HG02610 (cell line): ENCODE measurements around the gene PSMD14.
A peak's percentile ranks its signal among the peaks of the same experiment; 100 is the strongest.

Experiments used
- ATAC-seq: cut with Tn5 transposase; IDR thresholded peaks from one replicate; pipeline ENCODE4 v1.9.1; 2021; ENCODE audit warnings: mild to moderate bottlenecking, moderate library complexity; ENCODE audit not compliant: unreplicated experiment

PSMD14 gene

GRCh38 chr2:161374446-161374845, 66.2 kb downstream of the PSMD14 start:
- ATAC-seq: no peak

- no peak for ATAC-seq
Observed at GRCh38 chr2:161379740-161380139, 71.5 kb downstream of the PSMD14 start.

- ATAC-seq: no peak
Observed at GRCh38 chr2:161381546-161381945, 73.3 kb downstream of the PSMD14 start.

DNA sequence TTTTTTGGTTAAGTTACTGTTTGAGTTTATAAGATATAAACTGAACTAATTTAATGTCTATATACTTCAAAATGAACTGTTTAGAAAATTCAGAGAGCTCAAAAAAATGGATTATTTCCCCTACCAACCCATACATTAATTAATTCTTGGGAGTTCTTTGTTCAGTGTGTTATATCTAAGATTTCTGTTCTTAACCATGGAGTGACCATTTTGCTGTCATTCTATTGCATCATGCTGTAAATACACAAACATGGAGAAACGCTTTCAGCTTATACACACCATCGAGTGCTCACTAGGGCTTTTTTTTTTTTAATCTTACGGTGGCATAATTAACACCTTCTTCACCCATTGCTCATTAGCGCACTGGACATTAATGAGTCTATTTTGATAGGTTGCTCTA, 74.5 kb downstream of the PSMD14 start:
- ATAC-seq: no peak

DNA sequence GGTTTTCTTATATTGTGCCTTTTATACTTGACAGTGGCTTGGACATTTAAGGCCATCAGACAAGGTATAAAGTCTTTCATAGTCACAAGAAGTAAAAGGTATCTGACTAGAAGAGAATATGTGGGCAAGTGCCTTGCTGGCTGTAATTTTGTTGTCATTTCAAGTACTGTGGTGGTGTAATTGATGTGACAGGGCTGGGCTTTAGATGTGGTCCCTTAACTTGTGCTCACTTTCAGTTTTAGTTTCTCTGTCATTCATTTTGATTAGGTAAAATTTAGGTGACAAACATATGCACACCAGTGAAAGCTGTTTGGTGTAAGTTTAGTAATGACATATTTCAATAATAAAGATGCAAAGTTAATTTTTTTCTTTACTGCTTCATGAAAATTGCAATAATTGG, 76.6 kb downstream of the PSMD14 start:
- peak; percentile 92 for ATAC-seq

DNA sequence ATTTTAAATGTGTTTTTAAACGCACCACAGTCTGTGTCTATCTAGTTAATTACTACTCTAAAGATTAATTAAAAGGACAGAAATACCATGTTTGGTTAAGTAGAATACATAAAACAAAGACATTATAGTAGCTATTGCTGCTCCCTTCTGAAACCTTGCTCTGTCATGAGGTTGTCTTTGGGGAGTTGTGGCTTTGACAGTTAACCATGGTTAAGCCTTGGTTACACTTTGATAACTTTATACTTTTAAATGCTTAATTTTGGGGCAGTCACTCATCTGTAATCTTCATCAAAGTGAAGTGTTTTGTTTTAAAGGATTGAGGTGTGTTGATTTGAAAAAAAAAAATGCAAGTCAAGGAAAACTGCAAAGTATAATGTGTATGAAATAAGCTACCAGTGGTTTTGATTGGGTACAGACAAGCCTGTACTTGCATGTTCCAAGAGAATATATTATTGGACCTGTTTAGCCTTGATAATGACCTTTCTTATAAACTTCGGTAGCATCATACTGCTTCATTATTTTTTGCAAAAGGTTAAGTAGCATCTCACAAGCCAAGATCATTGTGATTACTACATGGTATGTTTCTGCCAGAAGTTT, 78.1 kb downstream of the PSMD14 start:
- ATAC-seq: peak; percentile 65

DNA sequence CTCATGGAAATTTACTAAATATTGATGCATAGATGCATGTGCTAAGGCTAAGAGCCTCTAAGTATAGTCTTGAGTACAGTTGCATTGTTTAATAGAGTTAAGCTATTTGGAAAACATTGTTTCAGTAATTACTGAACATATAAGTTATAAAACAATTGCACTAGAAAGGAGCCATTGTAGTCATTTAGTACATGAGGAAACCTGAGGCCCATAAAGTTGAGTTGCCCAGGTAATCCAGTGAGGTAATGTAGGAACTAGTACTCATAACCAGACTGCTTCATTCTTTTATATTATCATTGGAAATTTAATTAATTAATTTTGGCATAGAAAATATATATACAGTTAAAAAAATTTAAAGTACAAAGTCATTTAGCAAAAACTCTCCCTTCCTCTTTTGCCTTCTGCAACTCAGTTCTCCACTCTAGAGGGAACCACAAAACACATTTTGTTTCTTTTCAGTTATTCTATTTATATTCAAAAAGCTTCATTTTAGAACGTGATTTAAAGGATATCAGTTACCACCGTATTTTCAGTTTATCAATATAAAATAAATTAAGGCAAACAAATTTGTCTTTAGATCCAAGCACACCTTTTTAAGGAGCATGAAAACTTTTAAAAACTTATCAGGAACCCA, 80.0 kb downstream of the PSMD14 start:
- peak; percentile 17 for ATAC-seq

- ATAC-seq: peak; percentile 58
Observed at GRCh38 chr2:161391737-161392506, 83.7 kb downstream of the PSMD14 start.

DNA sequence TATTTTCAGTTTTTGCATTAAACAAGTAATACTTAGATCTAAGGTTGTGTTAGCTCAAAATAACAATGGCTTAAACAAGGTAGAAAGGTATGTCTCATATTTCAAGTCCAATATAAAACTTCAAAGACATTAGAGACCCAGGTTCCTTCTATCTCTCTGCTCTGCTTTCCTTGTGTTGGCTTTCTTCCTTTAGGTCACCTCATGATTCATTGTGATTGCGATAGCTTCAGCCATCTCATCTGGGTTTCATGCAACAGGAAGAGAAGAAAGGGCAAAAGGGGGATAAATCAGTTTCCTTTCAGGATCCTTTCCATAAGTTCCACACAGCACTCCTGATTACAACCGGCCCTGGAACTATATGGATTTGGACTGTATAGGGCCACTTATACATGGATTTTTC, 91.9 kb downstream of the PSMD14 start:
- no peak for ATAC-seq

GRCh38 chr2:161402297-161402696, 94.1 kb downstream of the PSMD14 start:
- ATAC-seq: no peak

GRCh38 chr2:161406316-161406715, 98.1 kb downstream of the PSMD14 start:
- no peak for ATAC-seq

DNA sequence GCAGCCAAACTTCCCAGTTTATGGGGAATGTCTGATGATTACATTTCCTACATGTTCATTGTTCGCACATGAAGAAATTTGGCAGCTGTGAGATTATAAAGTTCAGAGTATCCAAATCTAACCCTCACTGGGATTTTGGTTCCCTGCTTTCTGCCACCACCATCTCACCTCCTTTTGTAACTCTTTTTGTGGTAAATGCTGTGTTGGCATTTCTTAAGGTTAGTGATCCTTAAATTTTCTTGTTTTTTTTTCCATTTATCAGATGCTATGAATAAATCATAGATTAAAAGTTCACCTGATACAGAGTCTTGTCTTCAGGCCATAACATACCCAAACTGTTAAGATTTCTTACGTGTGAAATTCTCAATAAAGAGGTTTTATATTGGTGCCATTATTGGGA, 99.4 kb downstream of the PSMD14 start:
- ATAC-seq: no peak

DNA sequence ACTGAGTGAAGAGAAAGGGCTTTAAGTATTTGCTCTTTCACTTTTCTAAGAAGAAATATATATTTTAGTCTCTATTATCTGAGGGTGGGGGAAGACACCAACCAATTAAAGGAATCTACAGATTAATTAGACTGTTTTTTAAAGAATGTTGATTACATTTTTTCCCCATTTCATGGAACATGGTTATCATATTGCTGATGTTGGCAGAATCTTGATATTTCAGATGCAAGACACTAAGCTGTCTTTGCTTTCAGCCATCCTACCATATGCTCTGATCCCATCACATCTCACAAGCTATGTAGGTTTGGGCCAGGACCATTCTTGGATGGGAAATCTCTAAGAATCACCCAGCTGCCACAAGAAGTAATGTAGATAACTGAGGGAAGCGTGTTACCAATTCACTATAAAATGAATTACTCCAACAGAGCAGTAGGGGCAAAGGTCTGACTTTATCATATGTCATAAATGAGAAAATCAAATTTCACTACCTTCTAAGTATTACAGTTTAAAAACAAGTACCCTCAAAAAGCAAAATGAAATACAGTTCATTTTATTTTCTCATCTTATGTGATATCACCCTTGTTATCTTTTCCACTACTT, 101.2 kb downstream of the PSMD14 start:
- ATAC-seq: no peak

- ATAC-seq: no peak
Observed at GRCh38 chr2:161412346-161412745, 104.1 kb downstream of the PSMD14 start.

DNA sequence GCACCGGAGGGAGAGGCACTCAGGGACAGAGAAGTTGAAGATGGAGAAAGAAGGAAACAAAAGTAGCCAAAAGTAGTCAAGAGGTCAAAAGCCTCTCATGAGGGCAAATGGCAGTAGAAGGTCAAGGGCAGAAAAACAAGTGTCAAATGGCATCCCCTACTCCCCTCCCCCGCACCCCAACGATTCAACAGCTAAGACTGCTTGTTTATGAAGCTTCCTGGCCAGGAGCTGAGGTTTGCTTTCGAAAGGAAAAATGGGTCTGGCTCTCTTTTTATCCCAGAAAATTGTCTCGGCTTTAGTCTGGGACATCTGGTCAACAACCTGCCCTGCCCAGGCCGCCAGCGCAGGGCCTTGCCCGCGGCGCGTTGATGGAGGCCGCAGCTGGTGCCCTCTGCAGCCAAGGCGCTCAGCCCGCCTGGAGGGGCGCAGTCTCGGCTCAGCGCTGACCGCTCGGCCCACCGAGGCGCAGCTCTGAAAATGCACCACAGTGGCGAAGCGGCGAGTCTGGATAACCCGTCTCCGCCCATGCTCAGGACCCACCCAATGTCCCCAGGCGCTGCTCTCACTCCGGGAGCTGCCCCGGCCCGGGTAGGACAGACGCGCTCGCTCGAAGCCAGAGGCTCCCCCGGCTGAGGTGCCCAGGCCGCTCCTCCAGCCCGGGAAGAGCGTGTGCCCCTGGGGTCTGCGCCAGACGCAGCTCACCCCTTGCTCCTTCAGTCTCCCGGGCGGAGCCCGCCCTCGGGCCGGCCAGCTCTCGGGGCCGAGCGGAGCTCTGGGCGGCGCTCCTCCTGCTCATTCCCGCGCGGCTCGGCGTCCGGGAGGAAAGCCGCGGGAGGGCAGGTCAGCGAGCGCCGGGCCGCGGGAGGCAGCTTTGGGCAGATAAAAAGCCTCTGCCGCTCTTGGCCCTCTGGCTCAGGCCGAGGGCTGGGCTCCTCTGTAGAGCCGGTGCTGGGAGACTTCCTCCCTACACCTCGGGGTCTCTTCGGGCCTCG, 106.1 kb downstream of the PSMD14 start:
- peak; percentile 32 for ATAC-seq

DNA sequence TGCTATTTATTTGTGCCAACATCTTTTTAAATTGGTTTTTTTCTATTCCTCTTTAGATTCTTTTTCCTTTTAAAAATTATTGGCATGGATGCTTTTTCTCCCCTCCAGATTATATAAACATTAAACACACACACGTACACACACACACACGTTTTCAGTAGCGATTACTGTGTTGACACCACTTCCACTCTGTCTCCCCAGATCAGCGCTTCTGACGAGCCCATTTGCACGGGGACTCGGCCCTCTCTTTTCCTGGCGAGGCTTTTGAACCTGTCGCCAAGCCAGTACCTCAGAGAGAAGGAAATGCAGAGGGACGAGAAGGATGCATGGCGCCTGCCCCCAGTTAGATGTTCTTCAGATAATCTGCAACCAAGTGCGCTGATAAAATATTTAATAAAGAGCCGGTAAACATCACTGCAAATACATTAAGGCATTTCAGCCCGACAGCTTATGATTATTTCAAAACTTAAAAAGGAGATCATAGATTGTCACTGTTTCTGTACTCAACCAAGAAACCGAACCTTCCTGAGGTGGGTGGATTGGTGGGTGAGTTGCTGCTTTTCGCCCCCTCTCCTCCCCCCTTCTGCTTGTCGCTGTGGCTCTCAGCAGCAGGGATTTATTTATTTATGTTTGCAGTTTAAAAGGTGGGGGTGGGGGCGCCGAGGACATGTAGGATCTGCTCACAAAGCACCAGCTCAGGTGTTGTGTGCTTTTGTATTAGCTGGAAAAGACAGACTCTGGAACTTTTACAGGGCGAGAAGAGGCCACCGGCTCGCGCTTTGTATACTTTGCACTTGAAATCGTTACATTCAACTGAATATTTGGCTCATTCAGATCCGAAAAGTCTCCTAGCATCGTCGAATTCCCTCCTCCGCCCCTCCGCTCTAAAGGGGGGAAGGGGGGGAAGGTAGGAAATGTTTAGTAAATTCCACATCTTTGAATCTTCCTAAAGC, 107.1 kb downstream of the PSMD14 start:
- peak; percentile 30 for ATAC-seq

DNA sequence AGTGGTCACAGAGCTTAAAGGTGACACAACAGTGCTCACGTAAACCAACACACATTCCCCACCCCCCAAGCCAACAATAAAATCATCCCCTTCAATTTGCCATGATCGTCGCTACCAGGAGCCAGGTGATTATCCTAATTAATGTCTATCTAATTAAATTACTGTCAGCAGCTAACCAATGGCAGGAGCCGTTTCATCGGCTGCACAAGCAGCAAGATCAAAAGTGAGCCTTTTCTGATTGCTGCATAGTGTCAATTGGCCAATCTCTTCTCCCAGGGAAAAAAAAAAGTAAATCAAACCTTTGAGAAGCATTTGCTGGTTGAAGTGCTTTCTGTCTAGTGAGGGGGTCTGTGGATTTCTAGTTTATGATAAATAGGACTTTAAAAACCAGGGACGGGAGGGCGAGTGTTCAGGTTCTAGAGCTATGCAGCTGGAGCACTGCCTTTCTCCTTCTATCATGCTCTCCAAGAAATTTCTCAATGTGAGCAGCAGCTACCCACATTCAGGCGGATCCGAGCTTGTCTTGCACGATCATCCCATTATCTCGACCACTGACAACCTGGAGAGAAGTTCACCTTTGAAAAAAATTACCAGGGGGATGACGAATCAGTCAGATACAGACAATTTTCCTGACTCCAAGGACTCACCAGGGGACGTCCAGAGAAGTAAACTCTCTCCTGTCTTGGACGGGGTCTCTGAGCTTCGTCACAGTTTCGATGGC, 107.9 kb downstream of the PSMD14 start, which contains the start of gene TBR1:
Gene TBR1 (plus strand): TSS at position 311 of the 721 bp plus-strand sequence. CDS start 114 bp downstream, at position 425.
- no peak for ATAC-seq

DNA sequence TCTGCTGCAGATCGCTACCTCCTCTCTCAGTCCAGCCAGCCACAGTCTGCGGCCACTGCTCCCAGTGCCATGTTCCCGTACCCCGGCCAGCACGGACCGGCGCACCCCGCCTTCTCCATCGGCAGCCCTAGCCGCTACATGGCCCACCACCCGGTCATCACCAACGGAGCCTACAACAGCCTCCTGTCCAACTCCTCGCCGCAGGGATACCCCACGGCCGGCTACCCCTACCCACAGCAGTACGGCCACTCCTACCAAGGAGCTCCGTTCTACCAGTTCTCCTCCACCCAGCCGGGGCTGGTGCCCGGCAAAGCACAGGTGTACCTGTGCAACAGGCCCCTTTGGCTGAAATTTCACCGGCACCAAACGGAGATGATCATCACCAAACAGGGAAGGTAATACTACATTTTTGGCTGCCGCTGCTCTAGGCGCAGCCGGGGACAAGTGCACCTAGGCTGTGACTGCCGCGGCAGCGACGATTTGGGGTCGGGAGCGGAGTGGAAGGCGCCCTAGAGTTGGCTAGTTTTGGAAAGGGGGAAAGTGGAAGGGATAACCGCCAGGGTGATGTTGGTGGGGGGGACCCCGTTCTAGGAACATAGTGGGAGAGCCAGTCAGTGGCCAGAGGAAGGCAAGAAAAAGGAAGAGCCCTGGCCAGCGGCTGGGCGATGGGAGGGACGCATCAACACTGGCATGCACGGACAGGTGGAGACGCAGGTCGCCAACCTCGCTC, 108.6 kb downstream of the PSMD14 start:
- ATAC-seq: no peak
